HG03175 (cell line): Measurements from ENCODE around the gene ABCD1.
"Not testable (repeated sequence)": the region's sequence is repeated elsewhere in the genome, so short reads cannot be mapped to it uniquely, and the experiment has no call there.

Experiments used
- ATAC-seq: cut with Tn5 transposase; IDR thresholded peaks from one replicate; pipeline ENCODE4 v1.9.1; 2021; ENCODE audit warnings: mild to moderate bottlenecking, moderate library complexity; ENCODE audit not compliant: unreplicated experiment

The ABCD1 gene

DNA sequence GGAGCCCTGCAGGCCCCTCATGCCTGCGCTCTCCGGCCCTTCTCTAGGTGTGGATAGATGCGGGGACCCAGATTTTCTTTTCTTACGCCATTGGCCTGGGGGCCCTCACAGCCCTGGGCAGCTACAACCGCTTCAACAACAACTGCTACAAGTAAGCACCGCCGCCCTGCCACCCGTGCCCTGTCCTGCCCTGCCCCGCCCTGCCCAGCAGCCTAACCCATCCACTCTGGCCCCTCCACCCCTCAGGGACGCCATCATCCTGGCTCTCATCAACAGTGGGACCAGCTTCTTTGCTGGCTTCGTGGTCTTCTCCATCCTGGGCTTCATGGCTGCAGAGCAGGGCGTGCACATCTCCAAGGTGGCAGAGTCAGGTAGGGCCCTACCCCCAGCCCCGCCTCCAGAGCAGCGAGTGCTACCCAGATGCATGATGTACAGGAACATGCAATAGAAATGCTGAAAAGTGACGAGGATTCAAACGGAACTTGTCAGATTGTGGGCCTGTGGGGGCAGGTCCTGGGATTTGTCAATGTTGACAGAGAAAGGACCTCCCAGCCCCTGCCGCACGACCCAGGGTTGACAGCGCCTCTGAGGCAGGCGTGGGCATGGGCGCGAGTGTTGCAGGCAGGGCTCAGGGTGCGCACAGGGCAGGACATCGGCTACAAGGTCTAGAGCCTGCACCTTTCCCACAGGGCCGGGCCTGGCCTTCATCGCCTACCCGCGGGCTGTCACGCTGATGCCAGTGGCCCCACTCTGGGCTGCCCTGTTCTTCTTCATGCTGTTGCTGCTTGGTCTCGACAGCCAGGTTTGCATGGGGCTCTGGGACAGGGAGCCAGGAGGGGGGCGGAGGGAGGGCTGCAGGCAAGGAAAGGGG lies 31.2 kb upstream of the ABCD1 start:
- ATAC-seq: no peak

DNA sequence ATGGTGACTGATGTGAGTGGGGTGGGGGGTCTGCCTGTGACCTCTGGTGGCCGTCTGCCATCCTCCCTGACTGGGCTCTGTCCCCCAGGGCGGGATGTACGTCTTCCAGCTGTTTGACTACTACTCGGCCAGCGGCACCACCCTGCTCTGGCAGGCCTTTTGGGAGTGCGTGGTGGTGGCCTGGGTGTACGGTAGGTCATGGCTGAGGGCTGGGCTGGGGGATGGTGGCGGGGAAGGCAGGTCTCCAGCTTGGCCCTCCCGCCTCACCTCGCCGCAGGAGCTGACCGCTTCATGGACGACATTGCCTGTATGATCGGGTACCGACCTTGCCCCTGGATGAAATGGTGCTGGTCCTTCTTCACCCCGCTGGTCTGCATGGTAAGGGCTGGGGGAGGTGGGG lies 30.4 kb upstream of the ABCD1 start:
- not testable (repeated sequence) for ATAC-seq

DNA sequence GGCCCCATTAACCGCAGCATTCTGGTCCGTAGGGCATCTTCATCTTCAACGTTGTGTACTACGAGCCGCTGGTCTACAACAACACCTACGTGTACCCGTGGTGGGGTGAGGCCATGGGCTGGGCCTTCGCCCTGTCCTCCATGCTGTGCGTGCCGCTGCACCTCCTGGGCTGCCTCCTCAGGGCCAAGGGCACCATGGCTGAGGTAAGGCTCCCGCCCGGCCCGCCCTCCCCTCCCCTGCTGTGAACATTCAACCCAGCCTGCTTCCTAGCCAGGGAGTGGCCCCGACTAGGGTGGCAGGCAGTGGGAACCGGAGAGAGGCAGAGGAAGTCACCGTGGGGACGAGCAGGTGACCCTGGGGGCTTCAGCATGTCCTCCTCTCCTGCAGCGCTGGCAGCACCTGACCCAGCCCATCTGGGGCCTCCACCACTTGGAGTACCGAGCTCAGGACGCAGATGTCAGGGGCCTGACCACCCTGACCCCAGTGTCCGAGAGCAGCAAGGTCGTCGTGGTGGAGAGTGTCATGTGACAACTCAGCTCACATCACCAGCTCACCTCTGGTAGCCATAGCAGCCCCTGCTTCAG lies 29.9 kb upstream of the ABCD1 start:
- no peak for ATAC-seq

DNA sequence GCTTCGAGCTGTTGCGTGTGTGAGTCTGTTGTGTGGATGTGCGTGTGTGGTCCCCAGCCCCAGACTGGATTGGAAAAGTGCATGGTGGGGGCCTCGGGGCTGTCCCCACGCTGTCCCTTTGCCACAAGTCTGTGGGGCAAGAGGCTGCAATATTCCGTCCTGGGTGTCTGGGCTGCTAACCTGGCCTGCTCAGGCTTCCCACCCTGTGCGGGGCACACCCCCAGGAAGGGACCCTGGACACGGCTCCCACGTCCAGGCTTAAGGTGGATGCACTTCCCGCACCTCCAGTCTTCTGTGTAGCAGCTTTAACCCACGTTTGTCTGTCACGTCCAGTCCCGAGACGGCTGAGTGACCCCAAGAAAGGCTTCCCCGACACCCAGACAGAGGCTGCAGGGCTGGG lies 28.6 kb upstream of the ABCD1 start:
- ATAC-seq: no peak

DNA sequence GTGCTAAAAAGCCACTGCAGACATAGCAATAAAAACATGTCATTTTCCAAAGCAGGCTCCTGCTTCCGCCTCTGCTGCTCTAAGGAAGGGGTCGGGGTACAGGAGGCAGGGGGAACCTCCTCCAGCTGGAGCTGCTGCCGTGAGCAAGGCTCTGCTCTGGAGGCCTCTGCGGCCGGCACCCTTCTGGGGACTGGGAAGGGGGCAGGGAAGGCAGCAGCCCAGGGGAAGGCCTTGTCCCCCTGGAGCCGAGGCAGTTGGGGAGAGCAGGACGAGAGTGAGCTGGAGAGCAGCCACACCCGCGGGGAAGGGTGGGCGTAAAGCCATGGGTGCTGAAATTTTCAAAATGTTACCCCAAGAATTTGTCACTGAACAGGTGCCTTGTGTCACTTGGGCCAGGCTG lies 28.1 kb upstream of the ABCD1 start:
- ATAC-seq: not testable (repeated sequence)

DNA sequence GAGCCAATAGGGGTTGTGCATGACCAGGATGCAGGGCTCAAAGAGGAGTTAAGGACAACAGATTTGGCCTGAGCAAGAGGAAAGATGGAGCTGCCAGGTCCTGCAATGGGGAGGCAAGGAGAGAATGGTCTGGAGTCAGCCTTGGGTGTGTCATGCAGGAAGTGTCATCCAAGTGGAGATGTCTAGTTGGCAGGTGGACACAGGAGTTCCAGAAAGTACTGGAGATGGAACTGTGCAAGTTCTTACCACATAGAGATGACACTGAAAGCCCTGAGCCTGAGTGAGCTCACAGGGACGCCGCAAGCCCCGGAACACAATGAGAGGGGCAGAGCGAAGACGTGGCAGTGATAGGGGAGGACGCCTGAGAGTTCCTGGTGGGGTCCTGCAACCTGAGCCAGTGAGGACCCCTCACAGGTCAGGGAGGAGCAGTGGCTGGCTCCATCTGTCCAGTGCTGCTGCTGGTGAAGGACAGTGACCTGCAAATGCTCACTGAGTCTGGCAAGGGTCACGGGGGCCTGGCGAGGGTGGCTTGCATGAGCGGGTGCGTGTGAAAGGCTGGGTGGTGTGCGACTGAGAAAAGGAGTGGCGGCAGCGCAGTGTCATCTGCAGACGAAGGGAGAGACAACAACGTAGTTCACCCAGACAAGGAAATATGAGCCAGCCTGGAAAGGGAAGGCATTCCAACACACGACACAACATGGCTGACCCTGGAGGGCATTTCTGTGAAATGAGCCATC lies 27.5 kb upstream of the ABCD1 start:
- not testable (repeated sequence) for ATAC-seq

DNA sequence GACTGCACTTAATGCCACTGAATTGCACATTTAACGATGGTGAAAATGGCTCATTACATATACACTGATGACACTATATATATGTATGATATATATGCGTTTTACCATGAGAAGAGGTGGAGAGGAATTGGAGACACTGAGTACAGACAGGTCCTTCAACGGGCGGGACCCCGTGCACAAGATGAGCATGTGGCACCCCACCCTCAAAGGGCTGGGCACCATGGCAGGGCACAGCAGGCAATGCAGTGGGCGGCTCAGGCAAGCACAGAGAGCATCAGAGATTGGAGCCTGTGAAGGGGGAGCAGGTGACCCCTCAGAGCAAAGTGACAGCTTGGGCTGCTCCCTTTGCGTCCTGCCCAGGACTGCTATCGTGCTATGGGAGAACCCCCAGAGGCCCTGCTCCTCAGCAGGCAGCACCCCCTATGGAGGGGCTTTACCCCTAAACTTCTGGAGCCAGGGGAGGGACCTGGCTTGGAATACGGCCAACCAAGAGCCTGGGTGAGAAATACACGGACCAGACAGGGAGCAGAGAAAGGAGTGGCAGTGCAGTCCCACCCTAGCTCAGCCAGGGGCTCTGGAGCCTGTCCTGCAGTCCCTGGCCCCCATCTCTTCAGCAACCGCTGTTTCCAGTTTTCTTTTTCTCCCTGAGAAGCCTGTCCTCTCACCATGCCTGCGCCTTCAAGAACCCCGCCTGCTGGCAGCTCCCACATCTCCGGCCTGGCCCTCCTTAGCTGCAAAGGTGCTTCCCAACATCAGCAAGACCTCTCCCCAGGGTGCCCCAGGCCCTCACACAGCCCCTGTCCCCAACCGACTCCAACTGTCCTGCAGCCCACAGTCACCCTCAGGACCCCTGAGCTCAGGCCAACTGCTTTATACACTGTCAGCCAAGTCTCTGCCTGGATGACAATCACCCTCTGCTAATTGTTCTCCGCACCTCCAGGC lies 26.5 kb upstream of the ABCD1 start:
- no peak for ATAC-seq

DNA sequence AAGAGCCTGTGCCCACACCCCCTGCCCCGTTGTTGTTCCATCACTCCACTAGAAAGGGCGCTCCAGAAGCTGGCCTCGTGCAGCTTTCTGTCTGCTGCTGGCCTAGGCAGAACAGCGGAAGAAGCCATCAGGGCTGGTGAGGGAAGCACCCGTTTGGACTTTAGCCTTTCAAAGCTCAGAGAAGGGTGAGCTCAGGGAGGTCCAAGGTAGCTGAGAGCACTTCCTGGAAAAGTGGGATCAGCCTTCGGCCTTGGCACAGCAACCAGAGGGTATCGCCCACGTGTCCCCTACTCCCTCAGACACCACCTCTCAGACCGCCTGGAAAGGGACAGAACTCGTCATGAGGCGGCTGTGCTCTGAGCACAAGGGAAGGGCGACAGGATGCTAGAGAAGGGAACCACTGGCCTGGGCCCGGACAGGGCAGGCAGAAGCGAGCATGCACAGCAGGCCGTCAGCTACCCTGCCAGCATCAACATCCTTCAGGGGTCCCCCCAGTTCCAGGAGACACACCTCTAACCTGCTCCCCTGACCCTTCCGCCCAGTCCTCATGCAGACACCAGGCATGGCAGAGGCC lies 25.4 kb upstream of the ABCD1 start:
- not testable (repeated sequence) for ATAC-seq

DNA sequence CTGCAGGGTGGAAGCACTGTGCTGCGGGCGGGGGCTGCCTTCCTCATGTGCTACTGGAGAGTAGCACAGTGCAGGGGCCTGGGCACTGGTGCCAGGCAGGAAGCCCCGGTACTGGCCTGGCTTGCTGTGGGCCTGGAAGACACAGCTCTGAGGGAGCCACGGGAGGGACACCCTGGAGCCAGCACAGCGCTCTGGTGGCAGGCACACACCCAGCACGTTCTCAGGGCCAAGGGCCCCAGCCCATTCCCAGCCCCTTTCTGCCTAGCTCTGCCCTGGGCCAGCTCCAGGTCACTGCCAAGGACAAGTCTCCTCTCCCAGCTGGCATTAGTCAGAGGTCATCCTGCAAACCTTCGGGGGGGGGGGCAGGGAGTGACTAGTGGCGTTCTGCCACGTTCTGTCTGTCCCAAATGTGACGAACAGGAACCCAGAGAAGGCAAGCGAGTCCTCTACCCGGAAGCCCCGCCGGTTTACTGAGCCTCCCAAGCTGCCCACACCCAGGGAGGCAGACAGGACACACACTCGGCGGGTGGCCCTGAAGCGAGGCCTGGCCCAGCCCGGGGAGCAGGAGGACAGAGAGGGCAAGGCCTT lies 24.8 kb upstream of the ABCD1 start:
- ATAC-seq: not testable (repeated sequence)

DNA sequence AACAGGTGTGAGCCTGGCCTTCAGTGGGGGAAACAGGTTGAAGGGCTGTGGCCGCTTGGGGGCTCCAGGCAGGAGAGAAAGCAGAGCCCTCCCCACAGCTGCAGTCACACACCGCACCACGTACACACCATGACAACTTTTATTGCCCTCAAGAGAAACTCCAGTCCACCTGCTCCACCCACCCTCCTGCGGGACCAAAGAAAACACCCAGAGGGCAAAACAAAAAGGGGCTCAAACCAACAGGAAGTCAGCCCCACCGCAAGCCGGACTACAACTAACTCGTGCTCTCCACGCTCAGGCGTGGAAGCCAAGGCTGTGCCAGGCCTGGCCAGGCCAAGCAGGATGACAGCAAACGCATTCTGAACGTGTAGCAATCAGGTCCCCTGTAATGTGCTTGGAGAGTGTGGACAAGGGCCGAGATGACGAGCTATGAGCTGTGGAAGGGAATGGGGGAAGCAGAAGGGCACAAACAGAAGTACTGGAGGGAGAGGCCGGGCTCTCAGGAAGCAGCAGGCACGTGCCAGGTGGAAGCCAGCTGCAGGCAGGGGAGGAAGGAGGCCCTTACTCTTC lies 24.2 kb upstream of the ABCD1 start:
- no peak for ATAC-seq

DNA sequence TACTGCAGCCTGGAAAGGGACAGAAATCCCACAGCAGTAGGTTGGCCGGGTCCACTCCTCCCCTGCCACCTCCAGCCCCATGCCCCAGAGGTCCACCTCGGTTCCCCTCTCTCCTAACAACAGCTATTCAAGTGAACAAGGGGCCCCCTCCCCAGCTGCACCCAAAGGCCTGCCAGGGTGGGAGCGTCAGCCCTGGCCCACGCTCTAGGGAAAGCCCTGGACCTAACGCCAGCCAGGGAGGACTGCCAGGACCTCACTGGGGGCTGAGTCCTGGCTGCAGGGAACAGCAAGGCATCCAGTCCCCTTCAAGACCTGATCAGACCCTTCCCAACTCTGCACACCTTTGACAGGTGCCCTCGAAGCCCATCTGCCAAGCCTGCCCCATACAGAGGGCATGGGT lies 23.7 kb upstream of the ABCD1 start:
- no peak for ATAC-seq

DNA sequence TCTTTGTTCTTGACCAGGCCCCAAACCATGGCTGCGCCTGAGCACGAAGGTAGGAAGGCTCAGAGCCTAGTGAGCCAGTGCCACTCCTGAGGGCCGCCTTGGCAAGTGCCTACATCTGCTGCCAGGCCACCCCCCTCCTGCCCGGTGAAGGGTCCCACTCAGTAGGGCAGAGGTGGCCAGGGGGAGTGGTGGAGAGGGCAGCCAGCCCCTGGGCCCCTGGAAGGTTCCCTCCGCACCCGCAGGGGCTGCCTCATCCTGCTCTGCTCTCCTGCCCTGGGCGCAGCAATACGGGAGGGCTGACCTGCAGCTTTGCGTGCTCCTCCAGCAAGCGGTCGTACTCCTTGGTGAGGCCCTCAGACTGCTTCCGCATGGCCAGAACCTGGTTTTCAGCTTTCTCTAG lies 22.9 kb upstream of the ABCD1 start:
- no peak for ATAC-seq

DNA sequence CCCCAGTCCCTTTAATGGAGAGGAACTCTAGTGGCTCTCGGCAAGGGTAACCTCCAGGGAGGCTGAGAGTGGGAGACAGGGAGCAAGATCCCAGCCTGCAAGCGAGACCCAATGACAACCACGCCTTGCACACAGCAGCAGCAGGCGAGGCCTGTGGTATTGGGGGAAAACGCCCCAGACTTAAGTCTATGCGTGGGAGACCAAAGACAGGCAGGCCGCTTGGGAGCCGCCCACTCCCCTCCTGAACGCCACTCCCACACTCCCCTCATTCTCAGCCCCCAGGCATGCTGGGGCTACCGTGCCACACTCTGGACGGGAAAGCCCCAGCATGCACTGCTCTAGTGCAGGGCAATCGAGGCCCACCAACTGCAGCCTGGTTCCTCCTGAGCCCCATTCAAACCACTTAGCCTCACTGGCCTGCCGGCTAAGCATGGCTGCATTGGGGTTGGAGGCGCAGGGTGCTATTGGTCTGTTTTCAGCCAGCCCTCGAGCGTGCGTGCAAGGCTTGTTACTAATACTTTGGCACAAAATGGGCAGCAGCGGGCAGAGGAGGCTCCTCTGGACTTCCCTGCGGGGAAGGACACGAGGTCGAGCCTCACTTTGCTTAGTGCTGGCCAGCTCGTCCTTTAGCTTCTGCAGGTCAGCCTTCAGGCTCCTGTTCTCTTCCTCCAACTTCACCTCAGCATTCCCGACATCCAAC lies 22.2 kb upstream of the ABCD1 start:
- ATAC-seq: no peak

DNA sequence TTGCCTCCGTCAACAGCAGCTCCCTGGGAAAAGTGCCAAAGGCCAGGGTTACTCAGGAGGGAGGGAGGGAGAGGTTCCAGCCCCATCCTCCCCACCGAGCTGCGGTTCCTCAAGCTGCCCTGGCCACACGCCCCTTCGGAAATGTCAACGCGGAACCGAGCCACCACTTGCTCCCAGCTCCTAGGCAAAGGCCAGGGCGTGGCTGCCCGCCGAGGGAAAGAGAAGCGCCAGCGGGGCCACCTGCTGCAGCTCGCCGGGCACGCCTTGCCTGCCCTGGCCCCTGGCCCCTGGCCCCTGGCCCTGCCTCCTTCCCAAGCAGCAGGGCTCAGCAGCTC lies 21.7 kb upstream of the ABCD1 start:
- no peak for ATAC-seq

DNA sequence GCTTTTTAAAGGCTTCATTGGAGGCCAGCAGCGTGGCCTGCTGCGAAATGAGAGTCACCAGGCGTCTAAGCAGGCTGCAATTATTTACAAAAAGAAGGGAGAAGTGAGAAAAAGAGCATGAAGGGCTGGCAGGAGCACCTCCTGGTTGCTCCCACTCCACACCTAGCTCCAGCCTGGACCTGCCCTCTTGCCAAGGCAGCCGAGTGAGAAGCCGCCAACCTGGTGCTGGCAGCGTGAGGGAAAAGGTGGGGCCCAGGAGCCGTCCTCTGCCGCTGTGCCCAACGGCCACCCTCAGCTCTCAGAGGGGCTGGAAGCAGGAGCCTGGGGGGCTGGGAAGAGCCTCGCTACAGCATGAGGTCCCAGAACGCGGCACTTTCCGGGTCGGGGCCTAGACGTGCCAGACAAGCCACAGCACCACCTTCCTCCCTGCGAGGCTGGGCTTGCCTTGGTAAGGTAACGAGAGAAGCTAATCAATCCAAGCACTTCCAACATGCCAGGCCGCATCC lies 20.6 kb upstream of the ABCD1 start:
- no peak for ATAC-seq

DNA sequence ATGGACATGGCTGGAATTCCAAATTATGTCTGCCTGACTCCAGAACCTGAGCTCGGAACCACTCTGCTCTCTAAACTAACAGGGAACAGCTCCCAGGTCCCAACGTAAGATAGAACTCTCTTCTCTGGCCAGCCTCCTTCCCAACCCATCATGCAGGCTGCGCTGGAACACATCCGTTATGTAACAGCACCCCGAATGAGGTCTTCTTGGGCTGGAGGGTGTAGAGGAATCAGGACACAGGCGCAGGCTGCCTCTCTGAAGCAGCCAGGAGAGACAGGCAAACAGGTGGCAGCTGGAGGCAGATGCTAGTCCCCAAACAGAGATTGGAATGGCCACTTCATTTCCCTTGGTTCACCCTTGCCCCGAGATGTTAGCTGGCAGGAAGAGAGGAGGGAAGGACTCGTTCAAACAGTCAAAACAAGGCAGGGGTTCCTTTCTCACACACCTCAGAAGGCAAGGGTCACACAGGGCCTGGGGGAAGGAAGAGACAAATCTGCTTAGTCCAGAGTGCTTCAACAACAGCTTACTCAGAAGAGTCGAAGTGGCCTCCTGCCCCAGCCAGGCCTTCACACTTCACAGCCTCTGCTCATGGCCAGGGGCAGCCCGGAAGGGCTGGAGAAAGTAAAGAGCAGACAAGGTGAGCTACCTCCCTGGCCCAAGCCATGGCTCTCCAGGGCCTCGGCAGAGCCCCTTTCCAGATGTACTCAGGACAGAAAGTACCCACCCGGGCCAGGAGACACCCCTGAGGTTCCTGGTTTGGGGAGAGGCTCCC lies 19.8 kb upstream of the ABCD1 start:
- not testable (repeated sequence) for ATAC-seq

DNA sequence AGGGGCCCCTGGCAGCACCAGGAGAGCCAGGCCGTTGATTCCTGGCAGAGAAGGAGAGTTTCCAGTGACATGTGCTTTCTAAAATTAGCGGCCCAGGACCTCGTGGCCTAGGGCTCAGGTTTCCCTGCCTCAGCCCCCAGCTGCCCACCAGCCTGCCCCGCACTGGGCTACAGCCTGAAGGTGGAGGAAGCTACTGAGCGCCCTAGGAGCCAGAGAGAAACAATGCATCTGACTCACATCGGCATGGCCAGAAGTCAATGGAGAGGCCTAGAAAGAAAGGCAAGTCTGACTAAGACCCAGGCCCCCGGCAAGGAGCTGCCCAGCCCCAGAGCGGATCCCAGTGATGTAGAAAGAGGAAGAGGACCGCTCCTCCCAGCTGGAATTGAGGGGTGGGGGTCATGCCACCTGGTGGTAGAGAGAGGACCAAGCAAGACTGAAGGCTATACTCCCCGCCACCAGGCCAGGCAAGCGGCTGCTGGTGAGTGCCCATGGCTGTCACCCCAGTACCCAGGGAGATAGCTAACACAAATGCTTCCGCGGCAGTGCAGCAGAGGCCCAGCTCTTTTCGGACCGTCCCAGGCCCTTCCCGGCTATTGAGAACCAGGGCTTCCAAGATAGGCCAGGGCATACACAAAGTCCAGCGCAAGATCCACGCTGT lies 19.1 kb upstream of the ABCD1 start:
- not testable (repeated sequence) for ATAC-seq

DNA sequence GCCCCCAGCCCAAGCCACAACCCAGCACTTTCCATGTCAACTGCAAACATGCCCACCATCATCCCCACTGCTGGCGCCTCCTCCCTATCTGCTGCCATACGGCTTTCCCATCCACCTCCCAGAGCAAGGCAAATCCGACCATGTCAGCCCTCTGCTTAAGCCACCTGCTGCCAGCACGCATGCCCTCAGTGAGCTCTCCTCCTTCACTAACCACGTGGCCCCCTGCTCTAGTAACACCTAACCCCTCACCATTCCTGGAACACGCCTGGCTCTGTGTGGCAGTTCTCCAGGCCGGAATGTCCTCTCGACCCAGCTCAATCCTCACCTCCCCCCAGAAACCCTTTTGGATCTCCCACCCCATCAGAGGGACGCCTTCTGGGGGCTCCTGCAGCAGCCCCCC lies 17.9 kb upstream of the ABCD1 start:
- no peak for ATAC-seq
